ENCODE data around the gene MRPS17.

The MRPS17 gene

GRCh38 chr7:56003749-56004148 lies 52.1 kb downstream of the MRPS17 start:
- H3K9ac ChIP-seq (ENCODE audit: insufficient read length, low read depth): no peak overlapping the region
- peaks cover 9% of the 10 kb centered on the region for H3K36me3 ChIP-seq (ENCODE audit: insufficient read depth, insufficient read length, low read length)
- no peak for TF ChIP-seq YY1 (IDR thresholded peaks at IDR 0.05; ENCODE audit: insufficient read depth, insufficient read length)
- no peak for TF ChIP-seq ZNF274 (IDR thresholded peaks at IDR 0.05; ENCODE audit: low read depth, low read length)
- no peak for TF ChIP-seq SUZ12 (IDR thresholded peaks at IDR 0.05; ENCODE audit: extremely low read depth, insufficient read depth, insufficient read length)
- H3K4me1 ChIP-seq (ENCODE audit: insufficient read depth, insufficient read length): no peaks in the 10 kb centered on the region
- H3K27me3 ChIP-seq (ENCODE audit: insufficient read depth, insufficient read length): no peaks in the 10 kb centered on the region
- no peak for DNase-seq (ENCODE audit: low read depth, low spot score)
- no peaks in the 10 kb centered on the region for H3K9me3 ChIP-seq (ENCODE audit: insufficient read depth, low read length)
- no peak overlapping the region for H3K4me3 ChIP-seq (ENCODE audit: insufficient read length, low read depth)

Measured in NT2/D1 (cell line).